SK-N-MC (cell line): ENCODE results near the gene OLFM4.

Experiments used
- EZH2 ChIP-seq: fragments of 200-600 bp; sonication (generic); IDR thresholded peaks from one replicate; pipeline ENCODE4 v1.6.1; 2017; ENCODE audit warnings: antibody characterized with exemption
- FOXP2 ChIP-seq: optimal IDR thresholded peaks from 2 replicates; pipeline ENCODE3; 2011; ENCODE audit warnings: mild to moderate bottlenecking, moderate library complexity; ENCODE audit not compliant: insufficient read depth; ENCODE audit errors: extremely low read length, control extremely low read depth
- POLR2AphosphoS5 ChIP-seq: IDR thresholded peaks from 2 replicates; pipeline ENCODE4 v1.6.1; 2012; ENCODE audit warnings: mild to moderate bottlenecking, low read depth, low read length, borderline replicate concordance

GRCh38 chr13:53042877-53043276, 14.3 kb downstream of the OLFM4 start:
- TF ChIP-seq EZH2 (no peak), POLR2AphosphoS5 (no peak), FOXP2 (no peak)
